NCI-H187 treated with DMSO at 0.1 percent for 48 hours (cell line): ENCODE results near the gene AKAP6.
"Not testable (repeated sequence)": the region's sequence is repeated elsewhere in the genome, so short reads cannot be mapped to it uniquely, and the experiment has no call there.

Experiments used
- DNase-seq: peaks from one replicate; lab custom pipeline; 2025; lab: John Stamatoyannopoulos, UW

AKAP6 gene

DNA sequence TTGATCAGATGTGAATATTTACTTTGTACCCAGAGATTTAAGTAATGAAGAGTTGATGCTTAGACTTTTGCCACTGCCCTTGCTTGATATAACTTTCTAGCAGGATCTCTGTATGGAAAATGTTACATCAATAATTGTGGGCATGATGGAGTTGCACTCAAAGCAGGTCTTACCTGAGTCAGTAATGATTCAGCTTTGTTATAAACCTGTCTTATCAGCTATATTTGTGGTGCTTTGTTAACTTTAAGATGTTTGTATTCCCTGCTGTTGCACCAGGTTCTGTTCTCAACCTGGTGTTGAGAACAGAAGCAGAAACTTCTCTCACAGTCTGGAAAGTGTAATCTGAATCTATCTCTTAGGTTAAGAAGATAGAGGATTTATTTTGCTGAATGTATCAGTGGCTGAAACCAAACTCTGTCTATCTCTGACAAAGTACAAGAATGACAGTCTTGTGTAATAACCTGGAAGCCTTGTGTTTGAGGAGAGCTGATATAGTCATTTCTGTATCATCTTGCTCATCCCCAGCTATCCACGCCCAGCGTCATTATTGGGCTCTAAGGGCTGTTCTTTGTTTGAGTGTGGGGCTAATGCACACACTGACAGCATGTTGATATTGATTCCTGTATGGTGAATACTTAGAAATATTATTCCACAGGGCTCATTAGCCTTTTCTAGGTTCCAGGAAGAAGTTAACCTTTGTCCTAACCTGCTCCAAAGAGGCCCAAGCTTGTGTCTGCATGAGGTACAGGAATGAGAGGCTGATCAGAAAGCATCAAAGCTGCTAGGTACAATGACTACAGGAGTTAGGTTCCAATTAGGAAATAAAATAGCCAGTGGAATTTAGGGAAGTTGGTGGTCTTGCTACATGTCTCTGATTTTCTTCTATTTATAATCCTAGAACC is 3.6 kb downstream of the AKAP6 start:
- no peak for DNase-seq

DNA sequence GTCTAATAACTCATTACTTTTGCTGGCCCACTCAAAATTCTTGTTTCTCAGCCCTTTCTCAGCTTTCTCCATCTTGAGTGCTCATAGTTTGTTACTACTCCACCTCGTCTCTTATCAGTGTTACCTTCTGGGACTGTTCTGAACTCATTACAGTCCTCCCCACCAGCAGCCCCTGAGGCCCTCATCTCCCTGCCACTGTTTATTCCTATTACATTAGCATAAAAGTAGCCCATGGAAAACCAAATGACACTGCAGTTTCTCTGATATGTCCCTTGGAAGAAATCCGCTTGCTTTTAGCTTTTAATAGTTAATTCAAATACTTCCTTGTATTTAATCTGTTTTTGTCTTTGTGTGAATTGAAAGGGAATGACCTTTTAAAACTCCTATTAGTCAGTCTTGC is 7.6 kb downstream of the AKAP6 start:
- no peak for DNase-seq

DNA sequence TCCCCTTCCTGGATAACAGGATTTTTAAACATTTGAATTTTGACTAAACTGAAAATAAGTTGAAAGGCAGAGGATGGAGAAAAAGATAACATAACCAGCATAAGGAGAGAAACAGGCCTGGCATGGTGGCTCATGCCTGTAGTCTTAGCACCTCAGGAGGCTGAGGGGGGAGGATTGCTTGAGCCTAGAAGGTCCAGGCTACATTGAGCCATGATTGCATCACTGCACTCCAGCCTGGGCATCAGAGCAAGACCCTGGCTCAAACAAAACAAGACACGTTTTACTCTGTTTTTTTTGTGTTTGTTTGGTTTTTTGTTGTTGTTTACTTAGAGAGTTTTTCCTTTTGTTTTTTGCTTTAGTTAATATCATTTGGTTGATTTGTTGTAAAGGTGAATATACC is 8.7 kb downstream of the AKAP6 start:
- no peak for DNase-seq

DNA sequence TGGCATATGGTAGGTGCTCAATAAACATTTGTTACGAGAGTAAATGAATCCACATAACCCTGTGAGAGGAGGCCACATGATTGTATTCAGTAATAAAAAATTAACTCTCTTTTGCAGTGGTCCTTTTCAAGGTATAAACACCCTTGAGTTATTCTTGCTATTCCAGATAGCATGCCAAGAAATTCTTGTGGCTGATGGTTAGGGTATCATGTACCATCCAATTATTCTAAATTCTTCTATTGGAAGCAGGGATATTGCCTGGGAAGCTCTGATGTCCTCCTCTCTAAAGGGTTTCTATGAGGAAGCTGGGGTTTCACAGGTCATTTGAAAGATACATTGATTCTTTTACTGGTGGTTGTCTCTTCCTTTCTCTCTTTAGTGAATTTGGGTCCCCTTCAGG is 10.1 kb downstream of the AKAP6 start:
- no peak for DNase-seq

DNA sequence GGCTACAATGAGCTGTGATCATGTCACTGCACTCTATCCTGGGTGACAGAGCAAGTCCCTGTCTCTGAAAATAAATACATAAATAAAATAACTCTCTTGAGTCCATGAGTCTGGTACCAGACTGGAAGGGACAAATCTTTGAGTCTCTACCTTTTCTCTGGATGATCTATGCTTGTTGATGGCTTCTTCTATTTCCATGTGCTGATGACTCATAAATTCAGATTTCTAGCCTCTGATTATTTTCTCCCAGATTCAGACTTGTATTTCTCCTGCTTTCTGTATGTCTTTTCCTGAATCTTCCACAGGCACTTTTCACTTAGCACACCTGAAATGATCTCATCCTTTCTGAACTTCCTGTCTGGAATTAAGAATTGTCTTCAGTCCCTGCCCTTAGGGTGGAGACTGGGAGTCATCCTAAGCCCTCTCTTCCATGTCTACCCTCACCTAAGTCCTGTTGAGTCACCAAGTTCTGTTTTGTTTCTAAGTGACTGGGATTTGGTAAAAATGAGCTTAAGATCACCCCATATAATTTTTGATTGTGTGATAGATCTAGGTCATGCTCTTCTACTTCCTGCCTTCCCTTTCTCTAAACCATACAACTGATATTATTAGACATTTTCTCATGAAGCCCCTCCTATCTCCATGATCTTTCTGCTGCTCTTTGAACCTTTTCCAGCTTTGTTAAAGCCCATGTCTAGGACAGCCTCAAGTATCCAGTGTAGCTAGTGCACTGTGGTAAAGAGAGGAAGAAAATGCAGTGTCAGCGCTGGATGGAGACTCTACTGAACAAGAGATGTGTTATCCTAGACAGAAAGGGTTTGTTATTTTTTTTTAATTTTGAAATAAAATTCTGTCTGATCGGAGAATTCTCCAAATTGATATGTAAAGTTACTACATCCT is 13.1 kb downstream of the AKAP6 start:
- DNase-seq = no peak

DNA sequence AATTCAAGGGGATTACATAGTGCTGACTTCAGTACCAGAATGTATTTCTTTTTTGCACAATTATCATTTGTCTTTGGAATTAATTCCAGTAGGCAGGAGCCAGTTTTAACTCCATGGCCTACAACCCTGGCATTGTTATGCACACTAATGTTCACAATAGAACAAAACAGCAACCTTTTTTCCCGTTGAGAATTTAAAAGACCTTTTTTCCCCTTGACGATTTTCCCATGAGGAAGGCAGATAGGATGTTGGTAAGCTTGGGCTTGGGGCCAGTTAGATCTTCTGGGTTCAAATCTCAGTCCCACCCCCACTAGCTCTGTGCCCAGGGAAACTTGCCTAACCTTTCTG is 13.7 kb downstream of the AKAP6 start:
- DNase-seq = no peak

DNA sequence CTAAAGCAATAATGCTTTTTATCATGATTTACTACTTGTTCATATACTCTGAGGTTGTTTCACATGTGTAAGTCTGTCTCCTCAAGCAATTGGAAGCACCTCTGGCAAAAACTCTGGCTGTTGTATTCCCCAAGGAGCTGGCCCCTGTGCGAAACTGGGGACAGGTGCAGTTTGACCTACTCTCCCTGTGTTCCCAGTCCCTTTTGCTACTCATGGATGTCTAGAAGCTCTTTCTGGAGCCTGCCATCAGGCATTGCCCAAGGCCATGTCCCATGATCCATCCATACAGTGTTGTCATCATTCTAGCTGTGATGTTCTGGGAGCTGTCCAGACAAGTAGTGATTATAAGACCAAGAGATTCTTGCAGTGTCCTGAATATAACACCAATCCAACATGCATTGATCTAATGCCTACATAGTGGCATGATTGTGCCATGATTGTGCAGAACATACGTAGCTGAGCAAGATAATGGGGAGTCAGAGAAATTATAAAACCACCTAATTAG is 14.9 kb downstream of the AKAP6 start:
- no peak for DNase-seq

DNA sequence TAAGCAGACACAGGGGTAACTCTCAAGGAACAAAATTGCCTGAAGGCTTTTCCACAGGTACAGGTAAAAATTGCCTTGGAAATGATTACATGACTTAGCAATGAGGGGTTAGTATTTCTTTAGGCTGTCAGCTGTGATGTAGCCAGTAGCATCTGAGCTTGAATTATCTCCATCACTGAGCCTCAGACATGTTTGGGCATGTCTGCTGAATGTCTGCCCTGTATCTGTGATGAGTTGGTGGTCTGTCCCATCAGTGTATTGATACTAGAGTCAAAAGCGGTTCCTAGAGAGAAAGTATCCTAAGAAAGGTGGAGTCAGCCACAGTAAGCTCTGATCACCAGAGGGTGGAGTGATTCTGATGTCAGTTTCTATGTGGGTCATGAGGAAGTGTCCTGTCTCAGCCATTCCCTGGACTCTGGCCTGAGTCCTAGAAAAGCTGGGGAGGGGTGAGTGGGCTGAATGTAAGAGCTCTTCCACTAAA is 16.3 kb downstream of the AKAP6 start:
- DNase-seq = no peak

DNA sequence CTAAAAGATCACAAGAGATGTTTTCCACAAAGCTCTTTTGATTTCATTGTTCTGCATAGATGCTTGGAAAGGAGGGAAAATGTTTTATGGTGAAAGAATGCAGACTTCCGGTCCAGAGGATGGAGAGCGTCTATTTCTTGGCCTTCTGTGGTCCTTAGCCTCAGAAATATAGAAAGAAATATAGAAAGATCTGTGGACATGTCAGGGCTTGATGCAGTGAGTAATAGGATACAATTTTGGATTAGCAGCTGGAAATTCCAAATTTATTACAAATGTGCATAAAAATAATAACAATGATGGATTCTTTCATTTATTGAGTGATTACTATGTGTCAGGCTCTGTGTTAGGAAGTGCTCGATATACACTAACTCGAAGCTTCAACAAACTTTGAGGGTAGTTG is 20.2 kb downstream of the AKAP6 start:
- no peak for DNase-seq

DNA sequence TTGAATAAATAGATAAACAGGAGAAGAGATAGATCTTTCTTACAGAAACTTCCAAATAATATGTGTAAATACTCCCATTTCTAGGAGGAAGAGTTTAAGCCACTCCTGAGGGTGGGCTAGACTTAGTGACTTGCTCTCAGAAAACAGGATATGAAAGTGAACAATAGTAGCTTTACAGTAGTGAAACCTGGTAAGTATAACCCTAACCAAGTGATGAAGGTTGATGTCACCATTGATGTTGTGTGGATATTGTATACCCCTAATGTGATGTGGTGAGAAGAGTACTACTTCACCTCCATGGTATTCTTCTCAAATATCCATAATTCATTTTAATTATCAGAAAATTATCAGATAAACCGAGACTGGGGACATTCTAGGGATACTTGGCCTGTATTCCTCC is 20.9 kb downstream of the AKAP6 start:
- no peak for DNase-seq

DNA sequence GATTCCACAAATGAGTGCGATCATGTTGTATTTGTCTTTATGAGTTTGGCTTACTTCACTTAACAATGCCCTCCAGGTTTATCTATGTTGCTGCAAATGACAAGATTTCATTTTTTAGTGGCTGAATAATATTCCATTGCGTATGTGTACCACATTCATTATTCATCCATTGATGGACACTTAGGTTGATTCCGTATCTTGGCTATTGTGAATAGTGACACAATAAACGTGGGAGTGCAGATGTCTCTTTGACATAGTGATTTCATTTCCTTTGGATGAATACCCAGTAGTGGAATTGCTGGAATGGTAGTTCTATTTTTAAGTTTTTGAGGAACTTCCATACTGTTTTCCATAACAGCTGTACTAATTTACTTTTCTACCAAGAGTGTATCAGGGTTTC is 23.5 kb downstream of the AKAP6 start:
- DNase-seq = no peak

DNA sequence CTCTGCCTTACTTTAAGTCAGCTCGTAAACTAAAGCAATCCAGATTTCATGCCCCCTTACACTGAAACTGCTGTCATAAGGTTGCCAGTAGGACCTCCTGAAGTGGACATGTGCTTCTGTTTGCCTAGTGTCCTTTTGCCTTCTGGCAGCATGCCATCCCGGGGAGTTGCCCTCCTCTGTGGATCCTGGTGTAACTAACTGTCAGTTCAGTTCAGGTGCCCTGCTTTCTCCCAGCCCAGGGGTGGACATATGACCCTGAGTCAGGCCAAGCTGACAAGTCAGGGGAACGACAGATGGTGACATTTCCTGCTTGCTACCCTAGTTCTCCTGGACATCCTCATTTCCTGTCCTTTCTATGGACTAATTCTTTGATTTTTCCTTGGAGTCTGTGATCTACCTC is 25.6 kb downstream of the AKAP6 start:
- DNase-seq = no peak

DNA sequence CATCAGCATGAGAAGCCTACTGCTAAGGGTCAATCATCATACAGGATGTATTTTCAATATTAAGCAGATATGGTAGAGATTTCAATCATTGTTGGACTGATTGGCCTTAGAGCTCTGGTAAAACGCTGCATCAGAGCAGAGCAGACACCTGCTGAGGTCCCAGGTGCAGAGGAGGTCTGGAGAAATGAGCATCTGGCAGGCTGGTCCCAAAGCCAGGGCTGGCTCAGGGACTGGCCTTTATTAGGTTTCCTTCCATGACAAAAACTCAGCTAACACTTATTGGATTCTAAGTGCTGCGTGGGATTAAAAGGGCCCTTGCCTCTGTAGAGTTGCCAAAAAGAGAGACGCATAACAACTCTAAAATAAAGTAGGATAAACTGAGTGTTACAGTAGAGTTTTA is 29.7 kb downstream of the AKAP6 start:
- no peak for DNase-seq

DNA sequence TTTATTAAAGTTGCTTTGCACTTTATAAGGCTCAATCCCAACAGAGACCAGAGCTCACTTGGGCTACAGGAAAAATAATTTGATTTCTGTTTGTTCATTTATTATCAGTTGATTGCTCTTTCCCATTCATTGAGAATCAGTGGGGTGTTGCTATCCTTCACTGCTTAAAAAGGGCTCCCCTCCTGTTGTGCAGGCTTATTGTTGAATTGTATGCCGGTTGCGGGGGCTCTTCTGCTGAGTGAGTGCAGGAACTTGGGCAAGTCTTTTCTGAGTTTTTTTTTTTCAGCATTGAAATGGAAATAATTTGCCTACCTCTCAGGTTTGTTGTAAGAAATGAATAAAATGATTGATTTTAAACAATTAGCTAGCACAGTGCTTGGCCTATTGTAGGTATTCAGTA is 32.6 kb downstream of the AKAP6 start:
- DNase-seq = no peak

DNA sequence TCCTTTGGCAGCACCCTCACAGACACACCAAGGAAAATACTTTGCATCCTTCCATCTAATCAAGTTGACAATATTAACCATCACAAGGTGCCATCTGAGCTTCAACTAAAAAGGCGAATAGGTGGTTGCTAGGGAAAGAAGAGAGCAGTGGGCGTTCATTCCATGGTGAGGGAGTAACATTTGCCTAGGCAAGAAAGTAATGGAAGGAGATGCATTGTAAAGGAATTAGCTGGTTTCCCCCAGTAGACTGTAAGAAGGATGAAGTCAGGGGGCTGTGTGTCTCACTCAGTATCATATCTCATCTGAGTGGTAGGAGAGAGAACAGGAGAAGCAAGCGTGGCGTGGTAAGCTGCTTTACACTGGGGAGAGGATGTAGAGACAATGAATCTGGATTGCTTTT is 34.7 kb downstream of the AKAP6 start:
- DNase-seq = no peak

DNA sequence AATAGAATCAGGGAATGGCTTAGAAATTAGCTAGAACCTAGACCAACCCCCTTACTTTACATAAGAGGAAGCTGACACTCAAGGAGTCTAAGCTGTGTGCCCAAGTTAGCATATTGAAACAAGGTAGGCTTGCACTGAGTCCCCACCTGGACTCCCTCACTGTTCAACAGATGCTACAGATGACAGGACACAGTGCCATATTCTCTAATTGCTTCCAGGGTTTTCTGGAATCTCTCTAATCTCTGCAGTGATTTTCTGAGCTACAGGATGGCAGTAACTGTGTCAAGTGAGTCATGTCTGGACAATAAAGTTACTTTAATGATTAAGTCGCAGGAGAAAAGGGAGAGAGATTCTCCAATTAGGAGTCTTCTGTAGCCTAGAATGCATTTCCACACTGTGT is 35.8 kb downstream of the AKAP6 start:
- DNase-seq = no peak

DNA sequence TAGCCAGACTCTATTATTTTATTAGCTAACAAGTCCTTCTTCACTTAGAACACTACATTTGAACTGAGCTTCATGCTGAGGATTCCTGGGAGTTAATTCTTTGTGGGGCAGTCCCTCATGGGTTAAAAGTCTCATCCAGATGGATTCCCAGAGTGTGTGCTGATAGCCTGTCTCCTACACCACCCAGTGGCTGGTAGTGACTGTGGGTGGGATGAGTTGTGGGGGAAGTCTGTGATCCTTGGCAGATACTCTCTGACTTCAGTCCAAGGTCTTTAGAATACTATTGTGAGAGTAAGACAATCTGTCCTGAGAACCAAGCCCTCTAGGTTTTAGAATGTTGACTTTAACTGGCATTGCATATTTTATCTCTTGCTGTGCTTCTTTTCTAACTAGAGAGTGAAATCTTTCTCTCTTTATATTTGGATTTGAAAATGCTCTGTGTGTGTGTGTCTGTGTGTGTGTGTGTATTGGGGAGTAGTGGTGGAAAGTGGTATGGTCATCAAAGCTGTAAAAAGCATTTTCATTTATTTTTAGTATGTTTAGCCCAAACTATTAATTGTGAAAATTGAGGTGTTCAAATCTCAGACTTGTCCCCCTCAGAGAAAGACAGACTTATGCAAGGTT is 37.3 kb downstream of the AKAP6 start:
- DNase-seq = no peak

DNA sequence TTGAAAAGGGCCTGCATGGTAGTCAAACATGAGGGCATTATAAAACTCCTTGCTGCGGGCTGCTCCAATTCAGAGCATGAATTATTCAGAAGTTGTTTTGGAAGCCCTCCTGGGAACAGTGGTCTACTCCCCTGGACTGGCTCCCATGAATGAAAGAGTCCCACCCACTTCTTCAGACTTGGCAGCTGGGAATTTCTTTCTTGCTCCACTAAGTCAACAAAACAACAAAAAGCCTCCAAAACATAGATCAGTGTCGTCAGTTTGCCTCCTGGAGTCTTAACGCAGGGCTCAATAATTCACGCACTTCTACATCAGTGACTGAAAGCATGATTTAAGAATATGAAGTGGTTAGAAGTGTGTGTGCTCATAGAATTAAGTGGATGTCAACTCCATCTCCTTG is 37.9 kb downstream of the AKAP6 start:
- peak; percentile 62 for DNase-seq

DNA sequence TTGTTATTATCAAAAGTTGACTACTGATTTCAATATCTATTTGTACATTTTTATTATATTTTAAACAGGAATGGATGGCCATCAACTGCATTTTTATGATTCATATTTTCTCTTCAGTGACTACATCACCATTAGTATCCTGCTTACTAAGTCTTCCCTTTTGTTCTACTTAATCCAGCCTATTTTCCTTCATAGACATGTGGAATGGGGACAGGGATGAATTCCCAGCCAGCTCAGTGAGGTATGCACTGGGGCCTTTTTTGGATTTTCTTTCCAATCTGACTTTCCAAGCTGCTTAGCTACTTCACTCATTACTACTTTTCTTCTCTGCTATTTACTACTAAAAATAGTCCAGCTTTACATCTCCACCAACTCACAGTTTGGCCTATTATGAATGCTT is 38.4 kb downstream of the AKAP6 start:
- DNase-seq = no peak

DNA sequence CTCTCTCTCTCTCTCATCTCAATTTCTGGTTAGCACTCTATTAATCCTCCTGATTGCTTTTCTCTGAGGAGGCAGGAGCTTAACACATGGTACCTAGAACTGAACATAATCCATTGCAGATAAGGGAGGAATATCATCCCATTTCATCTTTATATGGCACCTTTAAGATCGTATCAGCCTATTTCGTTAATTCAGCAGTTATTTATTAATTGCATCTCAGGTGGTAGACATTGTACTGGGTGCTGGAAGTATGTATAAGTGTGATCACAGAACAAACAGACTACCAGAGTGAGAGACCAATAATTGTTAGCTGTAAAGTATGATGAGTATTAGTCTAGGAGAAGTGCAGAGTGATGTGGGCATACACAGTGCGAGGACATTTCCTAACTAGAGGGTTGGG is 39.0 kb downstream of the AKAP6 start:
- DNase-seq = no peak

DNA sequence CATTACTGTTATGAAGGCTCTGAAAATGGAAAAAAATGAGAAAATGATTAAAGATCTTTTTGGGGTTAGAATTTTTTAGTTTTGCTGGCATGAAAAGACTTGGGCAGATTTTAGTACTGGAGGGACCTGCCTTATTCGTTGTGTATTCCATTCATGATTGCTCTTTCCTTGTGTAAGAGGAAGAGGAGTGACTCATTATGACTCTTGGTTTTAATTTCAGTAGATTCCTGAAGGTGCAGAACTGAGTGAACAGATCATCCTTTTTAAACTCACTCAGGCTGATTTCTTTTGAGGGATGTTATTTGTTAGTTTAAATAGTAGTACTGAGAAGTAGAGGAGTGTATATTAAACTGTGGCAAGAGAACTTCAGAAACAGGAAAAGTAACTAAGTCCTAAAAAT is 41.6 kb downstream of the AKAP6 start:
- no peak for DNase-seq

DNA sequence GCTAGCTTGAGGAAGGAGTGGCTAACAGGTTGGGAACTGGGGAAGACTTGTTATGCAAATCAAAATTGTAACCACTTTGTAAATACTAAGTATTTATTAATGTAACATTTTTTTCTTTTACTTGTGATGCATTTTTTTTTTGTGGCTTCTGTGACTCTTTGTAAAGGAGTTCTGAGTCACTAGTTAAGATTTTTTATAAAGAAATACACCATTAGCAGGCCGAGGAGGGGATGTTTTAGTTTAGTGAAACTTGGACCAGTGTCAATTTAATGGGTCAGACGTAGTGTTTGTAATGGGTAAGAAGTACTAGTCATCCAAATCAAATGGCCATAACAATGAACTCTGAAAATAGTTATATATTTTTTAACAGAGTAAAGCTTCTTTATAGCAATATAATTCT is 43.1 kb downstream of the AKAP6 start:
- DNase-seq = no peak

DNA sequence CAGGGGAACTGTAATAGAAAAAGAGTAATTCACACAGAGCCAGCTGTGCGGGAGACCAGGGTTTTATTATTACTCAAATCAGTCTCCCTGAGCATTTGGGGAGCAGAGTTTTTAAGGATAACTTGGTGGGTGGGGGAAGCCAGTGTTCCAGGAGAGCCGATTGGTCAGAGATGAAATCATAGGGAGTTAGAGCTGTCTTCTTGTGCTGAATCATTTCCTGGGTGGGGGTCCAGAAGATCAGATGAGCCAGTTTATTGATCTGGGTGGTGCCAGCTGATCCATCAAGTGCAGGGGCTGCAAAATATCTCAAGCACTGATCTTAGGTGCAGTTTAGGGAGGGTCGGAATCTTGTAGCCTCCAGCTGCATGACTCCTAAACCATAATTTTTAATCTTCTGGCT is 44.1 kb downstream of the AKAP6 start:
- DNase-seq = not testable (repeated sequence)
